Neutrophil (primary cell): ENCODE results near the gene ASAP3.
A peak's percentile ranks its signal among the peaks of the same experiment; 100 is the strongest.

Experiments
- H3K27ac ChIP-seq: fragments of 200-600 bp; sonication (generic); 2 replicates; pipeline ENCODE4 v1.5.1; 2016; ENCODE audit warnings: mild to moderate bottlenecking, moderate library complexity
- H3K27me3 ChIP-seq: fragments of 200-600 bp; sonication (generic); 2 replicates; pipeline ENCODE4 v1.6.0; 2016; ENCODE audit warnings: mild to moderate bottlenecking
- H3K36me3 ChIP-seq: fragments of 200-600 bp; sonication (generic); 2 replicates; pipeline ENCODE4 v1.5.1; 2017
- H3K4me1 ChIP-seq, 2 experiments: fragments of 200-600 bp in 1 of 2; sonication (generic) in 1 of 2; 1 replicate in 1 of 2; 2 replicates in 1 of 2; pipeline versions ENCODE4 v1.5.1 to v1.6.1; 2013 to 2016; ENCODE audit warnings: low read depth in 1 of 2, low read length in 1 of 2, mild to moderate bottlenecking in 1 of 2, moderate library complexity in 1 of 2; ENCODE audit not compliant: control insufficient read depth in 1 of 2, insufficient read depth in 1 of 2
- H3K4me3 ChIP-seq, 2 experiments: fragments of 200-600 bp in 1 of 2; sonication (generic) in 1 of 2; 1 replicate in 1 of 2; 2 replicates in 1 of 2; pipeline ENCODE4 v1.5.1; 2013 to 2016; ENCODE audit warnings: low read depth in 1 of 2, low read length in 1 of 2, mild to moderate bottlenecking in 1 of 2, moderate library complexity in 1 of 2
- H3K9me3 ChIP-seq: fragments of 200-600 bp; sonication (generic); 2 replicates; pipeline ENCODE4 v1.5.1; 2016
- CTCF ChIP-seq: fragments of 200-600 bp; sonication (generic); IDR thresholded peaks from 2 replicates; pipeline ENCODE4 v1.5.1; 2016; ENCODE audit warnings: antibody characterized with exemption

Gene ASAP3

GRCh38 chr1:23483321-23484252 lies at the start of gene ASAP3:
Gene ASAP3, minus strand, starts transcription at chr1:23484179. Its CDS starts 46 bp downstream, at chr1:23484133.
- H3K36me3 ChIP-seq, result no peaks in the 10 kb centered on the region
- H3K27ac ChIP-seq, result no peak within 1 kb of the TSS
- peaks cover 7% of the 10 kb centered on the region in 2 experiments for H3K4me1 ChIP-seq
- H3K4me3 ChIP-seq, result peak within 1 kb of the TSS; percentile 39 to 63
- TF ChIP-seq CTCF, result no peak
- H3K9me3 ChIP-seq, result no peaks in the 10 kb centered on the region
- peaks cover 99% of the 10 kb centered on the region for H3K27me3 ChIP-seq

GRCh38 chr1:23533246-23534023 lies 49.5 kb upstream of the ASAP3 start:
- Histone ChIP-seq H3K27ac (peak overlapping the region; percentile 92), H3K9me3 (no peaks in the 10 kb centered on the region), H3K36me3 (no peaks in the 10 kb centered on the region), H3K27me3 (no peaks in the 10 kb centered on the region), H3K4me3 (peak overlapping the region; percentile 24 to 43), H3K4me1 (peaks cover 75 to 82% of the 10 kb centered on the region in 2 experiments)
- no peak for TF ChIP-seq CTCF

- H3K27ac ChIP-seq, result peak overlapping the region; percentile 92
- no peak for TF ChIP-seq CTCF
- peak overlapping the region; percentile 83 to 89 for H3K4me3 ChIP-seq
- no peaks in the 10 kb centered on the region for H3K9me3 ChIP-seq
- H3K27me3 ChIP-seq, result no peaks in the 10 kb centered on the region
- no peaks in the 10 kb centered on the region for H3K36me3 ChIP-seq
- H3K4me1 ChIP-seq, result peaks cover 93 to 96% of the 10 kb centered on the region in 2 experiments
These were observed 47.6 kb upstream of the ASAP3 start for GRCh38 chr1:23531562-23532094.

GRCh38 chr1:23530747-23531561 lies 47.0 kb upstream of the ASAP3 start, which contains the start of gene E2F2:
Gene E2F2, minus strand, starts transcription at chr1:23531233. Its CDS starts 440 bp downstream, at chr1:23530793.
- H3K9me3 ChIP-seq, result no peaks in the 10 kb centered on the region
- peaks cover 96 to 97% of the 10 kb centered on the region in 2 experiments for H3K4me1 ChIP-seq
- H3K27ac ChIP-seq, result peak within 1 kb of the TSS; percentile 92
- peak within 1 kb of the TSS; percentile 83 to 89 for H3K4me3 ChIP-seq
- no peak for TF ChIP-seq CTCF
- no peaks in the 10 kb centered on the region for H3K27me3 ChIP-seq
- H3K36me3 ChIP-seq, result no peaks in the 10 kb centered on the region
